HEK293T (cell line): ENCODE data around the gene NMNAT2.

Source experiments
- CTCF ChIA-PET: fragments of 350-600 bp; formaldehyde crosslinking; extraction: SDS; loops from one replicate; lab custom pipeline; 2021; ENCODE audit warnings: antibody characterized with exemption, inconsistent platforms; lab: Yijun Ruan, JAX
- POLR2A ChIA-PET: fragments of 350-600 bp; formaldehyde crosslinking; extraction: SDS; loops from one replicate; lab custom pipeline; 2020; ENCODE audit warnings: antibody characterized with exemption, inconsistent platforms; lab: Yijun Ruan, JAX
- DNase-seq: peaks from one replicate; pipeline ENCODE4 v3.0.0; 2012; ENCODE audit warnings: mixed read lengths; ENCODE audit errors: extremely low spot score
- ARNT ChIP-seq: fragments of 450-650 bp; IDR thresholded peaks from 2 replicates; pipeline ENCODE4 v1.6.1; 2017; ENCODE audit warnings: mild to moderate bottlenecking
- BHLHE40 ChIP-seq: fragments of 450-650 bp; IDR thresholded peaks from 2 replicates; pipeline ENCODE4 v1.6.1; 2016; ENCODE audit warnings: mild to moderate bottlenecking, moderate library complexity, borderline replicate concordance
- CTBP1 ChIP-seq: fragments of 450-650 bp; IDR thresholded peaks from 2 replicates; pipeline ENCODE4 v1.6.1; 2016; ENCODE audit warnings: borderline replicate concordance
- ELF4 ChIP-seq: fragments of 450-650 bp; IDR thresholded peaks from 2 replicates; pipeline ENCODE4 v1.6.1; 2017; ENCODE audit warnings: antibody characterized with exemption
- FOXA1 ChIP-seq: fragments of 450-650 bp; IDR thresholded peaks from 2 replicates; pipeline ENCODE4 v1.6.1; 2016; ENCODE audit warnings: mild to moderate bottlenecking
- FOXK2 ChIP-seq: fragments of 450-650 bp; IDR thresholded peaks from 2 replicates; pipeline ENCODE4 v1.6.1; 2016; ENCODE audit warnings: mild to moderate bottlenecking
- FOXM1 ChIP-seq: fragments of 450-650 bp; IDR thresholded peaks from 2 replicates; pipeline ENCODE4 v1.6.1; 2017; ENCODE audit warnings: mild to moderate bottlenecking, borderline replicate concordance
- HDGF ChIP-seq: fragments of 450-650 bp; IDR thresholded peaks from 2 replicates; pipeline ENCODE4 v1.6.1; 2017; ENCODE audit warnings: antibody characterized with exemption, borderline replicate concordance
- L3MBTL2 ChIP-seq: fragments of 450-650 bp; conservative IDR thresholded peaks from 2 replicates; pipeline ENCODE4 v1.6.1; 2016; ENCODE audit warnings: mild to moderate bottlenecking
- LEF1 ChIP-seq: fragments of 450-650 bp; IDR thresholded peaks from 2 replicates; pipeline ENCODE4 v1.6.1; 2017; ENCODE audit warnings: mild to moderate bottlenecking, borderline replicate concordance
- NFRKB ChIP-seq: fragments of 450-650 bp; IDR thresholded peaks from 2 replicates; pipeline ENCODE4 v1.6.1; 2016; ENCODE audit warnings: mild to moderate bottlenecking, moderate library complexity
- PKNOX1 ChIP-seq: fragments of 450-650 bp; IDR thresholded peaks from 2 replicates; pipeline ENCODE4 v1.6.1; 2016
- SP1 ChIP-seq: fragments of 450-650 bp; IDR thresholded peaks from 2 replicates; pipeline ENCODE4 v1.6.1; 2017
- SUZ12 ChIP-seq: fragments of 450-650 bp; IDR thresholded peaks from 2 replicates; pipeline ENCODE4 v1.6.1; 2016; ENCODE audit warnings: mild to moderate bottlenecking
- TARDBP ChIP-seq: fragments of 450-650 bp; IDR thresholded peaks from 2 replicates; pipeline ENCODE4 v1.6.1; 2016
- ZNF384 ChIP-seq: fragments of 450-650 bp; IDR thresholded peaks from 2 replicates; pipeline ENCODE4 v1.6.1; 2016

Gene NMNAT2

DNA sequence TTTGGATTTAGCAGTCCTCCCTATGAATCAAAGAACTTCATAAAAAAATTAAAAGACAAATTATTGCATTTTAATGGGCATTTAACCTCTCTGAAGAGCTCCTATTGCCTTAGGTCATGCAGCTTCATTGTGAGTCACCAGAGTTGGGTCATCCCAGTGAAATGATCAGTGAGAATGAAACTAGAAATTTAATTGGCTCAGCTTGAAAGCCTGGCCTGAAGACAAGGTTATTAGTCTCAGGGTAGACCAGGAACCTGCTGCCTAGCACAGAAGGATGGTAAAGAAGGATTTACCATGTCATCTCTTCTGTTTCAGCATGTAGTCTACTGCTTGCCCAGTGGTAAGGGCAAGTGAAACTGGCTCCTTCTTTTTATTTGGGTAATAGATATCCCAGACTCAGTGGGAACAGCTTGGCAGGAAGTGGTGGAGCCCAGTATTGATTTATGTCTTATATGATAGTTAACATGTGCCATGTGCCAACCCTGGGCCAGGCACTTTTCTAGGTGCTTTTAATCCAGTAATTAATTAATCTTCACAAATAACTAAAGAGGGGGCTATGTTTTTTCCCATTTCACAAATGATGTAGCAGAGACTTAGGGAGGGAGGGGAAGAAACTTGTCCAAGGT is 208.5 kb downstream of the NMNAT2 start:
- CTCF ChIA-PET: interaction anchor here (0.5 to 1.9 kb wide), 3 partner anchors 9 to 413 kb away, joined by 4 to 5 read pairs (median 5); no protein-coding TSS in a partner anchor
- no peak for TF ChIP-seq NFRKB
- peak; percentile 12; the same call in 1 of the 2 replicates for TF ChIP-seq PKNOX1
- TF ChIP-seq SUZ12: no peak
- POLR2A ChIA-PET: interaction anchor here (1.0 to 1.5 kb wide), 2 partner anchors 10 to 25 kb away, joined by 3 to 4 read pairs; no protein-coding TSS in a partner anchor
- no peak for DNase-seq

GRCh38 chr1:183206538-183207122 is 211.6 kb downstream of the NMNAT2 start:
- no peak for DNase-seq
- CTCF ChIA-PET: no interaction called here
- TF ChIP-seq FOXM1: no peak
- no peak for TF ChIP-seq SUZ12
- TF ChIP-seq PKNOX1: no peak
- no peak for TF ChIP-seq HDGF
- TF ChIP-seq LEF1: no peak
- TF ChIP-seq FOXA1: no peak
- TF ChIP-seq BHLHE40: no peak
- no peak for TF ChIP-seq L3MBTL2
- TF ChIP-seq NFRKB: no peak
- TF ChIP-seq CTBP1: no peak
- POLR2A ChIA-PET: no interaction called here

- ChIA-PET CTCF (interaction anchor here (0.9 to 1.7 kb wide), 2 partner anchors 23 to 29 kb away, joined by 3 to 10 read pairs; no protein-coding TSS in a partner anchor), POLR2A (no interaction called here)
- DNase-seq: no peak
- no peak for TF ChIP-seq FOXA1
- TF ChIP-seq ELF4: no peak
- TF ChIP-seq PKNOX1: no peak
- no peak for TF ChIP-seq LEF1
- no peak for TF ChIP-seq SP1
- no peak for TF ChIP-seq NFRKB
- TF ChIP-seq BHLHE40: no peak
- TF ChIP-seq FOXK2: no peak
- TF ChIP-seq TARDBP: no peak
- TF ChIP-seq CTBP1: no peak
- no peak for TF ChIP-seq L3MBTL2
- TF ChIP-seq ZNF384: no peak
- TF ChIP-seq FOXM1: no peak
- TF ChIP-seq ARNT: no peak
- TF ChIP-seq HDGF: no peak
Observed at GRCh38 chr1:183205196-183205781, 212.9 kb downstream of the NMNAT2 start.

GRCh38 chr1:183203094-183203493 is 215.1 kb downstream of the NMNAT2 start:
- ChIA-PET POLR2A (no interaction called here), CTCF (interaction anchor here (0.7 kb wide), 1 partner anchor 168 kb away, joined by 3 read pairs; no protein-coding TSS in a partner anchor)
- DNase-seq: no peak
- no peak for TF ChIP-seq TARDBP
- TF ChIP-seq BHLHE40: no peak
- TF ChIP-seq FOXM1: no peak

- TF ChIP-seq BHLHE40 (no peak), FOXM1 (no peak), NFRKB (no peak), ARNT (no peak), SUZ12 (no peak), ELF4 (no peak), TARDBP (no peak), HDGF (no peak), PKNOX1 (no peak), FOXA1 (no peak), SP1 (no peak), LEF1 (no peak), ZNF384 (no peak), L3MBTL2 (no peak), FOXK2 (no peak)
- ChIA-PET POLR2A (no interaction called here), CTCF (interaction anchor here (1.2 kb wide), 1 partner anchor 34 kb away, joined by 3 read pairs; no protein-coding TSS in a partner anchor)
- DNase-seq: no peak
Observed at GRCh38 chr1:183200451-183200850, 217.7 kb downstream of the NMNAT2 start.
